ENCODE results near the gene JUNB.
"Not testable (repeated sequence)": the region's sequence is repeated elsewhere in the genome, so short reads cannot be mapped to it uniquely, and the experiment has no call there.

Gene JUNB

GRCh38 chr19:12789098-12789903 is 2.0 kb upstream of the JUNB start:
- peak in 1 of 2 donors; percentile 12 for DNase-seq

GRCh38 chr19:12789904-12790619 is 1.2 kb upstream of the JUNB start:
- peak; percentile 89 to 94 for DNase-seq

GRCh38 chr19:12790628-12791344 is 500 bp upstream of the JUNB start:
- peak; percentile 42 to 44 for DNase-seq

GRCh38 chr19:12792051-12792852 is 966 bp downstream of the JUNB start:
- peak; percentile 29 to 46 for DNase-seq

GRCh38 chr19:12792853-12793289 is 1.6 kb downstream of the JUNB start:
- no peak for DNase-seq

GRCh38 chr19:12793290-12794195 is 2.3 kb downstream of the JUNB start:
- peak; percentile 80 to 89 for DNase-seq

- DNase-seq, result no peak
These were observed 3.1 kb downstream of the JUNB start for GRCh38 chr19:12794196-12794941.

GRCh38 chr19:12794971-12795381 is 3.7 kb downstream of the JUNB start:
- no peak for DNase-seq

- DNase-seq, result peak; percentile 60 to 68
These were observed 5.1 kb downstream of the JUNB start for GRCh38 chr19:12796146-12797071.

- DNase-seq, result no peak
These were observed 5.9 kb downstream of the JUNB start for GRCh38 chr19:12797141-12797587.

- not testable (repeated sequence) for DNase-seq
These were observed 6.3 kb downstream of the JUNB start for GRCh38 chr19:12797607-12798006.

- no peak for DNase-seq
These were observed 8.6 kb downstream of the JUNB start for GRCh38 chr19:12799742-12800465.

GRCh38 chr19:12800466-12800770 is 9.1 kb downstream of the JUNB start:
- DNase-seq, result no peak

GRCh38 chr19:12800923-12801465 is 9.7 kb downstream of the JUNB start:
- no peak for DNase-seq

GRCh38 chr19:12801466-12802266 is 10.4 kb downstream of the JUNB start, which contains the start of the genes PRDX2 and THSD8:
PRDX2 (minus strand) TSS chr19:12801800; CDS start chr19:12801261, 539 bp downstream.
THSD8 (plus strand) TSS chr19:12802069; CDS start chr19:12802072, 3 bp downstream.
- DNase-seq, result peak; percentile 68 to 69

GRCh38 chr19:12802267-12803106 is 11.2 kb downstream of the JUNB start:
- no peak for DNase-seq
